ENCODE measurements around the gene PDIA2.

The PDIA2 gene

GRCh38 chr16:283033-283805 is at the start of gene PDIA2:
Gene PDIA2 (plus strand): TSS chr16:283164. CDS start chr16:283170, 6 bp downstream.
- Histone ChIP-seq H3K4me1 (ENCODE audit: low read length) (peaks cover 14% of the 10 kb centered on the region), H3K79me2 (ENCODE audit: low read length) (peaks cover 26% of the 10 kb centered on the region), H4K20me1 (ENCODE audit: insufficient read depth, low read length) (no peaks in the 10 kb centered on the region), H3K27ac (ENCODE audit: low read length) (peak within 1 kb of the TSS; percentile 64), H3K9me3 (ENCODE audit: insufficient read depth, low read length) (no peaks in the 10 kb centered on the region), H3K4me2 (ENCODE audit: low read length) (peak within 1 kb of the TSS; percentile 65), H3K27me3 (ENCODE audit: low read depth, low read length) (no peaks in the 10 kb centered on the region), H2AFZ (ENCODE audit: low read depth, low read length) (no peak within 1 kb of the TSS), H3K4me3 (ENCODE audit: low read length) (peak within 1 kb of the TSS; percentile 90), H3K36me3 (replicated peaks; ENCODE audit: low read depth, low read length) (peaks cover 26% of the 10 kb centered on the region), H3K9ac (ENCODE audit: low read length) (peak within 1 kb of the TSS; percentile 92)
- TF ChIP-seq EZH2phosphoT487 (IDR thresholded peaks at IDR 0.05; ENCODE audit: low read depth) = no peak
- TF ChIP-seq, protein P1, sequence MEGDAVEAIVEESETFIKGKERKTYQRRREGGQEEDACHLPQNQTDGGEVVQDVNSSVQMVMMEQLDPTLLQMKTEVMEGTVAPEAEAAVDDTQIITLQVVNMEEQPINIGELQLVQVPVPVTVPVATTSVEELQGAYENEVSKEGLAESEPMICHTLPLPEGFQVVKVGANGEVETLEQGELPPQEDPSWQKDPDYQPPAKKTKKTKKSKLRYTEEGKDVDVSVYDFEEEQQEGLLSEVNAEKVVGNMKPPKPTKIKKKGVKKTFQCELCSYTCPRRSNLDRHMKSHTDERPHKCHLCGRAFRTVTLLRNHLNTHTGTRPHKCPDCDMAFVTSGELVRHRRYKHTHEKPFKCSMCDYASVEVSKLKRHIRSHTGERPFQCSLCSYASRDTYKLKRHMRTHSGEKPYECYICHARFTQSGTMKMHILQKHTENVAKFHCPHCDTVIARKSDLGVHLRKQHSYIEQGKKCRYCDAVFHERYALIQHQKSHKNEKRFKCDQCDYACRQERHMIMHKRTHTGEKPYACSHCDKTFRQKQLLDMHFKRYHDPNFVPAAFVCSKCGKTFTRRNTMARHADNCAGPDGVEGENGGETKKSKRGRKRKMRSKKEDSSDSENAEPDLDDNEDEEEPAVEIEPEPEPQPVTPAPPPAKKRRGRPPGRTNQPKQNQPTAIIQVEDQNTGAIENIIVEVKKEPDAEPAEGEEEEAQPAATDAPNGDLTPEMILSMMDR (IDR thresholded peaks at IDR 0.05; ENCODE audit: low read depth, low read length) = no peak

GRCh38 chr16:234468-235305 is 48.3 kb upstream of the PDIA2 start, which contains the start of gene FAM234A:
Gene FAM234A (plus strand): TSS chr16:234821. CDS start chr16:254414, 19,593 bp downstream.
- Histone ChIP-seq H3K4me2 (ENCODE audit: low read length) (peak within 1 kb of the TSS; percentile 95), H3K27me3 (ENCODE audit: low read depth, low read length) (no peaks in the 10 kb centered on the region), H4K20me1 (ENCODE audit: insufficient read depth, low read length) (peaks cover 4% of the 10 kb centered on the region; the same call in 1 of the 2 replicates), H3K9ac (ENCODE audit: low read length) (peak within 1 kb of the TSS; percentile 86), H3K27ac (ENCODE audit: low read length) (peak within 1 kb of the TSS; percentile 92), H3K4me1 (ENCODE audit: low read length) (peaks cover 12% of the 10 kb centered on the region), H2AFZ (ENCODE audit: low read depth, low read length) (peak within 1 kb of the TSS; percentile 93), H3K4me3 (ENCODE audit: low read length) (peak within 1 kb of the TSS; percentile 86), H3K36me3 (replicated peaks; ENCODE audit: low read depth, low read length) (no peaks in the 10 kb centered on the region), H3K79me2 (ENCODE audit: low read length) (0 out of 2 replicates have a peak, but pooled peaks cover 11% of the 10 kb centered on the region), H3K9me3 (ENCODE audit: insufficient read depth, low read length) (no peaks in the 10 kb centered on the region)
- TF ChIP-seq, protein P1 (IDR thresholded peaks at IDR 0.05; ENCODE audit: low read depth, low read length) = peak; percentile 45
- TF ChIP-seq EZH2phosphoT487 (IDR thresholded peaks at IDR 0.05; ENCODE audit: low read depth) = no peak

DNA sequence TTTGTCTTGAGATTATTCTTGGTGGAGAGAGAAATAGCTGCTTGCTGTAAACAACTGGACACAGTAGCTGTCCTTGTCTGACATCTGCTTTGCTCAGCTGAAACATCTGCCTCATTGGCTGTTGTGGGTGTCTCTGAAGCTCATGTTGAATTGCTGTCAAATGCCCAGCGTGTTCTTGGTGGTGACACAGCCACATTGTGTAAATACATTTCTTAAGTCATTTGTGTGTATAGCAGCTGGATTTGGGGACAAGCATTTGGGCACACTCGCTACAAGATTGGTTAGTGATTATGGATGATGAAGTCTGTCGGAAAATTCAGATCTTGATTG is 43.1 kb upstream of the PDIA2 start:
- no peak overlapping the region for H2AFZ ChIP-seq (ENCODE audit: low read depth, low read length)
- no peak overlapping the region for H3K4me3 ChIP-seq (ENCODE audit: low read length)
- H4K20me1 ChIP-seq (ENCODE audit: insufficient read depth, low read length) = peaks cover 7% of the 10 kb centered on the region; the same call in 1 of the 2 replicates
- peaks cover 12% of the 10 kb centered on the region for H3K4me1 ChIP-seq (ENCODE audit: low read length)
- no peaks in the 10 kb centered on the region for H3K27me3 ChIP-seq (ENCODE audit: low read depth, low read length)
- H3K27ac ChIP-seq (ENCODE audit: low read length) = peak overlapping the region; percentile 37; the same call in 1 of the 2 replicates
- H3K36me3 ChIP-seq (replicated peaks; ENCODE audit: low read depth, low read length) = no peaks in the 10 kb centered on the region
- no peak overlapping the region for H3K9ac ChIP-seq (ENCODE audit: low read length)
- TF ChIP-seq, protein P1 (IDR thresholded peaks at IDR 0.05; ENCODE audit: low read depth, low read length) = no peak
- TF ChIP-seq EZH2phosphoT487 (IDR thresholded peaks at IDR 0.05; ENCODE audit: low read depth) = no peak
- H3K9me3 ChIP-seq (ENCODE audit: insufficient read depth, low read length) = no peaks in the 10 kb centered on the region
- peak overlapping the region; percentile 12; the same call in 1 of the 2 replicates for H3K4me2 ChIP-seq (ENCODE audit: low read length)
- 0 out of 2 replicates have a peak, but pooled peaks cover 11% of the 10 kb centered on the region for H3K79me2 ChIP-seq (ENCODE audit: low read length)

DNA sequence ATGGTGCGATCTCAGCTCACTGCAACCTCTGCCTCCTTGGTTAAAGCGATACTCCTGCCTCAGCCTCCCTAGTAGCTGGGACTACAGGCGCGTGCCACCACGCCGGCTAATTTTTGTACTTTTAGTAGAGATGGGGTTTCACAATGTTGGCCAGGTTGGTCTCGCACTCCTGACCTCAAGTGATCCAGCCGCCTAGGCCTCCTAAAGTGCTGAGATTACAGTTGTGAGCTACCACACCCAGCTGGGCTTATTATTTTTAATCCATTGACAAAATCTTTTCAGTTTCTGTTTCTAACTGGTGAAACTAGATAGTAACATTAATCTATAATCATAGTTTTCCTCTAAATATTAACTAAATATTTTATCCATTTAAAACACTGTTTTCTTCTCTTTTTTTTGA is 42.4 kb upstream of the PDIA2 start:
- Histone ChIP-seq H3K36me3 (replicated peaks; ENCODE audit: low read depth, low read length) (no peaks in the 10 kb centered on the region), H3K27me3 (ENCODE audit: low read depth, low read length) (no peaks in the 10 kb centered on the region), H2AFZ (ENCODE audit: low read depth, low read length) (no peak overlapping the region), H3K9ac (ENCODE audit: low read length) (no peak overlapping the region), H3K4me1 (ENCODE audit: low read length) (peaks cover 12% of the 10 kb centered on the region), H3K79me2 (ENCODE audit: low read length) (0 out of 2 replicates have a peak, but pooled peaks cover 11% of the 10 kb centered on the region), H3K4me2 (ENCODE audit: low read length) (no peak overlapping the region), H3K27ac (ENCODE audit: low read length) (no peak overlapping the region), H4K20me1 (ENCODE audit: insufficient read depth, low read length) (peaks cover 7% of the 10 kb centered on the region; the same call in 1 of the 2 replicates), H3K4me3 (ENCODE audit: low read length) (no peak overlapping the region), H3K9me3 (ENCODE audit: insufficient read depth, low read length) (no peaks in the 10 kb centered on the region)
- TF ChIP-seq, protein P1 (IDR thresholded peaks at IDR 0.05; ENCODE audit: low read depth, low read length) = no peak
- no peak for TF ChIP-seq EZH2phosphoT487 (IDR thresholded peaks at IDR 0.05; ENCODE audit: low read depth)
